IPS-20b (cell line): Measurements from ENCODE around the gene SUSD6.

Source experiments
- H3K27ac ChIP-seq: one replicate; pipeline ENCODE4 v1.5.1; 2013; ENCODE audit warnings: low read length
- H3K27me3 ChIP-seq: 2 replicates; pipeline ENCODE4 v1.6.1; 2013; ENCODE audit warnings: mild to moderate bottlenecking, low read length, inconsistent platforms; ENCODE audit not compliant: insufficient read depth
- H3K36me3 ChIP-seq: 2 replicates; pipeline ENCODE4 v1.6.1; 2013; ENCODE audit warnings: low read depth, mild to moderate bottlenecking, inconsistent platforms, low read length, moderate library complexity; ENCODE audit not compliant: insufficient read depth
- H3K4me1 ChIP-seq: 2 replicates; pipeline ENCODE4 v1.6.1; 2013; ENCODE audit warnings: mild to moderate bottlenecking, control low read depth, inconsistent platforms, low read length, moderate library complexity; ENCODE audit not compliant: insufficient read depth
- H3K4me3 ChIP-seq: 2 replicates; pipeline ENCODE4 v1.5.1; 2013; ENCODE audit warnings: mild to moderate bottlenecking, low read length, inconsistent platforms
- H3K9ac ChIP-seq: 2 replicates; pipeline ENCODE4 v1.6.1; 2013; ENCODE audit warnings: low read depth, mild to moderate bottlenecking, inconsistent platforms, low read length, moderate library complexity
- H3K9me3 ChIP-seq: 2 replicates; pipeline ENCODE4 v1.6.1; 2013; ENCODE audit warnings: mild to moderate bottlenecking, low read depth, low read length, inconsistent platforms; ENCODE audit not compliant: insufficient read depth

The SUSD6 gene

GRCh38 chr14:69701291-69701690 lies 89.9 kb downstream of the SUSD6 start:
- 0 out of 2 replicates have a peak overlapping the region, but pooled peaks have one; percentile 8 for H3K9ac ChIP-seq
- no peaks in the 10 kb centered on the region for H3K27me3 ChIP-seq
- no peaks in the 10 kb centered on the region for H3K9me3 ChIP-seq
- H3K27ac ChIP-seq, result no peak overlapping the region
- no peak overlapping the region for H3K4me3 ChIP-seq
- no peaks in the 10 kb centered on the region for H3K36me3 ChIP-seq
- H3K4me1 ChIP-seq, result peaks cover 18% of the 10 kb centered on the region

GRCh38 chr14:69701857-69702256 lies 90.5 kb downstream of the SUSD6 start:
- no peaks in the 10 kb centered on the region for H3K9me3 ChIP-seq
- no peak overlapping the region for H3K27ac ChIP-seq
- no peaks in the 10 kb centered on the region for H3K36me3 ChIP-seq
- no peak overlapping the region for H3K9ac ChIP-seq
- peaks cover 14% of the 10 kb centered on the region for H3K4me1 ChIP-seq
- H3K4me3 ChIP-seq, result no peak overlapping the region
- no peaks in the 10 kb centered on the region for H3K27me3 ChIP-seq

GRCh38 chr14:69703047-69704039 lies 91.9 kb downstream of the SUSD6 start:
- Histone ChIP-seq H3K36me3 (no peaks in the 10 kb centered on the region), H3K4me1 (peaks cover 13% of the 10 kb centered on the region), H3K9ac (no peak overlapping the region), H3K4me3 (no peak overlapping the region), H3K27me3 (no peaks in the 10 kb centered on the region), H3K27ac (no peak overlapping the region), H3K9me3 (no peaks in the 10 kb centered on the region)

GRCh38 chr14:69704319-69704718 lies 92.9 kb downstream of the SUSD6 start:
- H3K27me3 ChIP-seq, result no peaks in the 10 kb centered on the region
- no peaks in the 10 kb centered on the region for H3K9me3 ChIP-seq
- peaks cover 8% of the 10 kb centered on the region; the same call in 1 of the 2 replicates for H3K4me1 ChIP-seq
- no peak overlapping the region for H3K27ac ChIP-seq
- no peaks in the 10 kb centered on the region for H3K36me3 ChIP-seq
- H3K4me3 ChIP-seq, result no peak overlapping the region
- H3K9ac ChIP-seq, result no peak overlapping the region

- H3K9me3 ChIP-seq, result no peaks in the 10 kb centered on the region
- H3K9ac ChIP-seq, result no peak overlapping the region
- no peaks in the 10 kb centered on the region for H3K27me3 ChIP-seq
- no peak overlapping the region for H3K4me3 ChIP-seq
- H3K4me1 ChIP-seq, result peaks cover 8% of the 10 kb centered on the region; the same call in 1 of the 2 replicates
- no peak overlapping the region for H3K27ac ChIP-seq
- H3K36me3 ChIP-seq, result no peaks in the 10 kb centered on the region
Measured at GRCh38 chr14:69705706-69706105, 94.3 kb downstream of the SUSD6 start.

- no peaks in the 10 kb centered on the region for H3K36me3 ChIP-seq
- peaks cover 10% of the 10 kb centered on the region; the same call in 1 of the 2 replicates for H3K4me1 ChIP-seq
- no peak overlapping the region for H3K4me3 ChIP-seq
- no peak overlapping the region for H3K27ac ChIP-seq
- no peak overlapping the region for H3K9ac ChIP-seq
- H3K9me3 ChIP-seq, result no peaks in the 10 kb centered on the region
- H3K27me3 ChIP-seq, result no peaks in the 10 kb centered on the region
Measured at GRCh38 chr14:69708049-69708448, 96.7 kb downstream of the SUSD6 start.

- Histone ChIP-seq H3K4me1 (peaks cover 18% of the 10 kb centered on the region; the same call in 1 of the 2 replicates), H3K27ac (no peak overlapping the region), H3K9me3 (no peaks in the 10 kb centered on the region), H3K4me3 (no peak overlapping the region), H3K36me3 (no peaks in the 10 kb centered on the region), H3K9ac (no peak overlapping the region), H3K27me3 (no peaks in the 10 kb centered on the region)
Measured at GRCh38 chr14:69708586-69709560, 97.5 kb downstream of the SUSD6 start.

- Histone ChIP-seq H3K9me3 (no peaks in the 10 kb centered on the region), H3K9ac (no peak overlapping the region), H3K27me3 (no peaks in the 10 kb centered on the region), H3K27ac (no peak overlapping the region), H3K36me3 (no peaks in the 10 kb centered on the region), H3K4me3 (no peak overlapping the region), H3K4me1 (peaks cover 26% of the 10 kb centered on the region)
Measured at GRCh38 chr14:69710378-69710777, 99.0 kb downstream of the SUSD6 start.

- H3K4me1 ChIP-seq, result peaks cover 26% of the 10 kb centered on the region
- no peak overlapping the region for H3K9ac ChIP-seq
Measured at GRCh38 chr14:69711065-69711464, 99.7 kb downstream of the SUSD6 start.

GRCh38 chr14:69711477-69711876 lies 100.1 kb downstream of the SUSD6 start:
- Histone ChIP-seq H3K27ac (no peak overlapping the region), H3K9me3 (no peaks in the 10 kb centered on the region), H3K27me3 (no peaks in the 10 kb centered on the region), H3K36me3 (no peaks in the 10 kb centered on the region), H3K4me3 (no peak overlapping the region), H3K9ac (no peak overlapping the region), H3K4me1 (peaks cover 26% of the 10 kb centered on the region)

More at GRCh38 chr14:69711065-69711464, 99.7 kb downstream of the SUSD6 start:
- no peak overlapping the region for H3K27ac ChIP-seq
- no peaks in the 10 kb centered on the region for H3K27me3 ChIP-seq
- no peaks in the 10 kb centered on the region for H3K9me3 ChIP-seq
- no peaks in the 10 kb centered on the region for H3K36me3 ChIP-seq
- no peak overlapping the region for H3K4me3 ChIP-seq

- no peaks in the 10 kb centered on the region for H3K36me3 ChIP-seq
- peak overlapping the region; percentile 9 for H3K27ac ChIP-seq
- no peaks in the 10 kb centered on the region for H3K27me3 ChIP-seq
- H3K9me3 ChIP-seq, result no peaks in the 10 kb centered on the region
- H3K4me3 ChIP-seq, result peak overlapping the region; percentile 38; the same call in 1 of the 2 replicates
- peaks cover 26% of the 10 kb centered on the region for H3K4me1 ChIP-seq
- peak overlapping the region; percentile 56; the same call in 1 of the 2 replicates for H3K9ac ChIP-seq
Measured at GRCh38 chr14:69711881-69712560, 100.6 kb downstream of the SUSD6 start.
